BJ (cell line): Measurements from ENCODE around the gene ADGRA1. TPM values are rescaled to one million over a fixed set of nuclear protein-coding genes. Genes with fewer than 3 reads are reported as not detected.

Source experiments
- CTCF ChIA-PET: fragments of 350-600 bp; formaldehyde crosslinking; extraction: SDS; loops from one replicate; lab custom pipeline; 2021; ENCODE audit warnings: antibody characterized with exemption, inconsistent platforms; lab: Yijun Ruan, JAX
- POLR2A ChIA-PET: fragments of 300-600 bp; sonication (Branson Sonifier 250); formaldehyde crosslinking; extraction: SDS; loops from one replicate; lab custom pipeline; 2021; ENCODE audit warnings: antibody characterized with exemption; lab: Charles Lee
- DNase-seq: peaks from one replicate; pipeline ENCODE4 v3.0.0-alpha.2; 2011; ENCODE audit warnings: low read depth
- H3K27me3 ChIP-seq: 2 replicates; pipeline ENCODE4 v1.6.0; 2011; ENCODE audit warnings: low read length; ENCODE audit not compliant: control insufficient read depth, insufficient read depth
- H3K36me3 ChIP-seq: 2 replicates; pipeline ENCODE4 v1.5.1; 2011; ENCODE audit warnings: low read length; ENCODE audit not compliant: control insufficient read depth, insufficient read depth
- H3K4me3 ChIP-seq: 2 replicates; pipeline ENCODE4 v1.5.1; 2011; ENCODE audit warnings: low read depth, mild to moderate bottlenecking, control low read depth, low read length
- CTCF ChIP-seq: IDR thresholded peaks from 2 replicates; pipeline ENCODE4 v1.5.1; 2011; ENCODE audit warnings: low read depth, mild to moderate bottlenecking, control low read depth, inconsistent platforms, low read length, moderate library complexity; ENCODE audit not compliant: insufficient read depth
- polyA plus RNA-seq: library from polyadenylated mRNA; depleted of rRNA; stranded (reverse); fragments of >200 nt; gene quantifications from 2 replicates; pipeline ENCODE4 v1.2.3, GENCODE V29; 2011

The ADGRA1 gene
- polyA plus RNA-seq, 1 experiment: not detected

DNA sequence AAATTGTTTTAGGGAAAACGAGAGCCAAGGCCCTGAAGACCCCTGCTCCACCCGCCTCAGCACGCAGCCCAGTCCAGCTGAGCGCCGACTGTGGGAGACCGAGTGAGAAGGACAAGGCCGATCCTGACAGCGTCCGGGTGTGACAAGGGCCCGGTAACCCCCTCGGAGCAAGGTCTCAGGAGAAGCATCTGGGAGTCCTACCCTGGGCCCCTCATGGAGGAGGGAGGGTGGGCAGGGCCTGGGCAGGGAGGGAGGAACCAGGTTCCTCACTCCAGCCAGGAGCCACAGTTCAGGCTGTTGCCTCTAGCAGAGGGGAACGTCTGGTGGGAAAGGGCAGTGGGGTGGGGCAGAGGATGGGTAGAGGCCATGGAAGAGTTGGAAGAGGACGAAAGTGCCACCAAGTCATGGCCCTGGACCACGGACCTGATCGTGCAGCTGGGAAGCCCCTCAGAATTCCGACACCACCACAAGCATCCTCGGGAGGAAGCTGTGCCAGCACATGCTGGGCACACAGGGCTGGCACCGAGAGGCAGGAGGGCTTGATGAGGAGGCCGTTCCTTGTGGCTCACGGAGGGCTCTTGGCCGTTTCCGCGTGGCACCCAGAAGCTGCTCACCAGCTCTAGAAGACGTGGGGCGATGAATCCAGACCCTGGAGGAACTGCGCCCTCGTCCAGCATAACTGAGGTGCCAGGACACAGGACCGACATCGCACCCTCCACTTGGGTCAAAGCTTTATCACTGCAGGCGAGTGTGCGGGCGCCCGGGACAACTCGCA is 70.1 kb downstream of the ADGRA1 start:
- POLR2A ChIA-PET: no interaction called here
- no peak for TF ChIP-seq CTCF
- CTCF ChIA-PET: interaction anchor here (0.8 to 1.3 kb wide), 2 partner anchors 15 to 150 kb away, joined by 3 to 7 read pairs; no protein-coding TSS in a partner anchor
- Histone ChIP-seq H3K4me3 (no peak overlapping the region), H3K27me3 (no peaks in the 10 kb centered on the region), H3K36me3 (no peaks in the 10 kb centered on the region)
- DNase-seq: no peak

- CTCF ChIA-PET: interaction anchor here (1.3 kb wide), 1 partner anchor 15 kb away, joined by 7 read pairs; no protein-coding TSS in a partner anchor
- TF ChIP-seq CTCF: no peak
- no peaks in the 10 kb centered on the region for H3K36me3 ChIP-seq
- DNase-seq: no peak
- no peak overlapping the region for H3K4me3 ChIP-seq
- H3K27me3 ChIP-seq: no peaks in the 10 kb centered on the region
- POLR2A ChIA-PET: no interaction called here
Measured at GRCh38 chr10:133158437-133158755, 70.7 kb downstream of the ADGRA1 start.

DNA sequence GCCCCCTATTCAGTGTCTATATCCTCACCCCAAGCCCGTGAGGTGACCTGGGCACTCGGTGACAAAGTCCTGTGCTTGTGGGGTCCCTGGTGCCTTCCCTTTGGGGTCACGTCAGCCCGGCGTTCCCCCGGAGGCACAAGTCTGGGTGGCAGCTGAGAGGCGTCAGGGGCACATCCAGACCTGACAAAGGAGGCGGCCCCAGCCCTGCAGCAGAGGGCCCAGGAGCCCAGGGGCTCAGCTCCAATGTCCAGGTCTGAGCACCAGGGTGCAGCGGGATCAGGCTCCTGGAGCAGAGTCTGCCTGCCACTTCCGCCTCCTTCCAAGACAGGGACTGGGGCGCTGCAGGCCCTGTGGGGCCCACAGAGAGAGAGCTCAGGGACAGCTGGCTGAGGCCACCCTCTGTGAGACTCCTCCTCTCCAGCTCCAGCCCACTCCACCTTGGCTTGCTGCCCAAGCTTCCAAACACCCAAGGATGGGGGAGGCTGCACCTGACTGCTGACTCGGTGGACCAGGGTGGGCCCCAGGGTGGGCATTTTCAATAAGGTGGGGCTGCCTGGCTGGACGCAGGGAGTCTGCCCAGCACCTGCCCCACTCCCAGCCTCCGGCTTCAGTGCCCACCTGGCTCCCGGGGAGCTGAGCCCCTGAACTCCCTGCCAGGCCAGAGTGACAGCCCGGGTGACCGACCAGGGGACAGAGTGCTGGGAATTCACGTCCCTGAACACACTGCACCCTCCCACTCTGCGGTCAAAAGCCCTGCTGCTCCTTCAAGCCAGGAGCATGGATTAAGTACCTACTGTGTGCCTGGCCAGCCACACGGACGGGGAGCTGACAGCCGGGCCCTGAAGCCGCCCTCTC is 71.3 kb downstream of the ADGRA1 start:
- POLR2A ChIA-PET: no interaction called here
- TF ChIP-seq CTCF: no peak
- Histone ChIP-seq H3K27me3 (no peaks in the 10 kb centered on the region), H3K4me3 (no peak overlapping the region), H3K36me3 (no peaks in the 10 kb centered on the region)
- CTCF ChIA-PET: interaction anchor here (1.3 kb wide), 1 partner anchor 16 kb away, joined by 7 read pairs; no protein-coding TSS in a partner anchor
- DNase-seq: no peak

DNA sequence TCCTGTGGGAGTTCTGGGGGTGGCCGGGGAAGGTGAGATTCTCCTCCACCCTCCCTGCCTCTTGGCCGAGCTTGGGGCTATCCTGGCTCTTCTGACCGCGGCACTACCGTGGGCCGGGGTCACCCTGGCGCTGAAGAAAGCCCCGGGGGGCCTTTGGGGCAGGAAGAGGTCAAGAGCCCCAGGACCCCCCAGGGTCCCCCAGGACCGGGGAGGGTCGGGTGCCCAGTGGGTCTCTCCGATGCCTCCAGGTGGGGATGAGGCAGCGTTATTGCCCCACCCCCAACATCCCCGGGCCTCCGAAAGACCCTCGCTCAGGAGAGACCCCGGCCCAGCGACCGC is 71.9 kb downstream of the ADGRA1 start:
- Histone ChIP-seq H3K27me3 (no peaks in the 10 kb centered on the region), H3K36me3 (no peaks in the 10 kb centered on the region), H3K4me3 (peak overlapping the region; percentile 72)
- POLR2A ChIA-PET: no interaction called here
- no peak for TF ChIP-seq CTCF
- DNase-seq: no peak
- CTCF ChIA-PET: interaction anchor here (1.3 kb wide), 1 partner anchor 16 kb away, joined by 7 read pairs; no protein-coding TSS in a partner anchor
